A673 (cell line): Measurements from ENCODE around the gene RNU6-8. TPM values are rescaled to one million over a fixed set of nuclear protein-coding genes. Genes with fewer than 3 reads are reported as not detected.

Source experiments
- BruUV-seq: library from RNA; stranded (reverse); fragments of 400-500 nt; replicated peaks from 2 replicates; lab custom pipeline; 2021; lab: Mats Ljungman, UMichigan
- CTCF ChIA-PET: fragments of 300-600 bp; sonication (Branson Sonifier 250); formaldehyde crosslinking; loops from one replicate; lab custom pipeline; 2022; ENCODE audit warnings: antibody characterized with exemption; lab: Charles Lee
- POLR2A ChIA-PET: fragments of 300-600 bp; sonication (Branson Sonifier 250); formaldehyde crosslinking; loops from one replicate; lab custom pipeline; 2022; ENCODE audit warnings: antibody characterized with exemption; ENCODE audit not compliant: low non-redundant PET; lab: Charles Lee
- DNase-seq: peaks from one replicate; pipeline ENCODE4 v3.0.0-alpha.2; 2015; ENCODE audit warnings: low spot score
- H3K27ac ChIP-seq: fragments of 200-600 bp; sonication (generic); 2 replicates; pipeline ENCODE4 v1.5.1; 2016; ENCODE audit warnings: mixed run types, low read depth, mild to moderate bottlenecking, mixed read lengths, antibody characterized with exemption, low read length; ENCODE audit not compliant: poor library complexity, severe bottlenecking
- H3K27me3 ChIP-seq: fragments of 200-600 bp; sonication (generic); replicated peaks from 2 replicates; pipeline ENCODE4 v1.6.1; 2017; ENCODE audit warnings: mixed run types, low read depth, mild to moderate bottlenecking, mixed read lengths, antibody characterized with exemption, low read length; ENCODE audit not compliant: insufficient read depth, poor library complexity
- H3K36me3 ChIP-seq: fragments of 200-600 bp; sonication (generic); 2 replicates; pipeline ENCODE4 v1.6.1; 2016; ENCODE audit warnings: mixed run types, mild to moderate bottlenecking, mixed read lengths, antibody characterized with exemption, low read length; ENCODE audit not compliant: insufficient read depth, poor library complexity, severe bottlenecking
- H3K4me1 ChIP-seq: fragments of 200-600 bp; sonication (generic); 2 replicates; pipeline ENCODE4 v1.6.1; 2017; ENCODE audit warnings: mixed run types, mild to moderate bottlenecking, mixed read lengths, antibody characterized with exemption, low read length; ENCODE audit not compliant: insufficient read depth, poor library complexity, severe bottlenecking
- H3K4me3 ChIP-seq: fragments of 200-600 bp; sonication (generic); 2 replicates; pipeline ENCODE4 v1.5.1; 2016; ENCODE audit warnings: low read depth, mixed run types, mild to moderate bottlenecking, mixed read lengths, low read length; ENCODE audit not compliant: poor library complexity, severe bottlenecking
- H3K9me3 ChIP-seq: fragments of 200-600 bp; sonication (generic); 2 replicates; pipeline ENCODE4 v1.6.1; 2016; ENCODE audit warnings: mixed run types, low read depth, mild to moderate bottlenecking, mixed read lengths, antibody characterized with exemption, low read length; ENCODE audit not compliant: poor library complexity, severe bottlenecking
- EZH2 ChIP-seq: fragments of 200-600 bp; sonication (generic); IDR thresholded peaks from 2 replicates; pipeline ENCODE4 v1.6.1; 2017; ENCODE audit warnings: borderline replicate concordance, low read depth, mild to moderate bottlenecking, mixed read lengths, antibody characterized with exemption, low read length; ENCODE audit not compliant: poor library complexity, severe bottlenecking
- intact Hi-C: fragments of 100-400 bp; cut with micrococcal nuclease; formaldehyde crosslinking; loops from one replicate; pipeline ENCODE4 v1.10.0; 2022; ENCODE audit not compliant: unreplicated experiment
- total RNA-seq: library from RNA; stranded (reverse); gene quantifications from 2 replicates; pipeline ENCODE4 v1.2.3, GENCODE V29; 2021
- TF ChIP-seq, protein P1 (sequence below): fragments of 300-800, 200-600 bp; sonication (generic); conservative IDR thresholded peaks from 2 replicates; pipeline ENCODE4 v1.5.1; 2017; ENCODE audit warnings: low read depth, mild to moderate bottlenecking, antibody characterized with exemption, low read length, moderate library complexity, mixed read lengths

Gene RNU6-8
- total RNA-seq, 1 experiment from 2014 or later = not detected

DNA sequence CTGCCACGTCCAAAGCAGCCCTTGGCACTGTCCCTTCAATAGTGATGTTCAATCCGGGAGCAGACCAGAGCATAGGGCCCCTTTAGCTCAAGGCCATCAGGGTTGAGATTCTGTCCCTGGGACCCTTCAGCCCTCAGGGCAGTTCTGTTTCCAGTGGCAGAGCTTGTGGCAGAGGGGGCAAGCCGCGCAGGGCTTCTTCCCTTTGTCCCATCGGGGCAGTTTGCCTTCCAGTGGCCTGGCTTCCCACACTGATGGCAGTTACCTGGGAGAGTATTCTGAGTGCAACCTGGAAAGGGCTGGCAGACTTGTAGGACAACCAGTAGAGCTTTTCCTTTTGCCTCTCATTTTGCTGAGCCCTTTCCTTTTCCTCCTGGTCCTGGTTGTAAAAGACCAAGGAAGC, 43.7 kb upstream of the RNU6-8 start:
- intact Hi-C loops = no loop called here
- Histone ChIP-seq H3K27me3 (no peaks in the 10 kb centered on the region), H3K4me3 (no peak overlapping the region), H3K4me1 (no peaks in the 10 kb centered on the region), H3K36me3 (no peaks in the 10 kb centered on the region), H3K9me3 (no peaks in the 10 kb centered on the region), H3K27ac (no peak overlapping the region)
- TF ChIP-seq EZH2 = no peak
- TF ChIP-seq, protein P1, sequence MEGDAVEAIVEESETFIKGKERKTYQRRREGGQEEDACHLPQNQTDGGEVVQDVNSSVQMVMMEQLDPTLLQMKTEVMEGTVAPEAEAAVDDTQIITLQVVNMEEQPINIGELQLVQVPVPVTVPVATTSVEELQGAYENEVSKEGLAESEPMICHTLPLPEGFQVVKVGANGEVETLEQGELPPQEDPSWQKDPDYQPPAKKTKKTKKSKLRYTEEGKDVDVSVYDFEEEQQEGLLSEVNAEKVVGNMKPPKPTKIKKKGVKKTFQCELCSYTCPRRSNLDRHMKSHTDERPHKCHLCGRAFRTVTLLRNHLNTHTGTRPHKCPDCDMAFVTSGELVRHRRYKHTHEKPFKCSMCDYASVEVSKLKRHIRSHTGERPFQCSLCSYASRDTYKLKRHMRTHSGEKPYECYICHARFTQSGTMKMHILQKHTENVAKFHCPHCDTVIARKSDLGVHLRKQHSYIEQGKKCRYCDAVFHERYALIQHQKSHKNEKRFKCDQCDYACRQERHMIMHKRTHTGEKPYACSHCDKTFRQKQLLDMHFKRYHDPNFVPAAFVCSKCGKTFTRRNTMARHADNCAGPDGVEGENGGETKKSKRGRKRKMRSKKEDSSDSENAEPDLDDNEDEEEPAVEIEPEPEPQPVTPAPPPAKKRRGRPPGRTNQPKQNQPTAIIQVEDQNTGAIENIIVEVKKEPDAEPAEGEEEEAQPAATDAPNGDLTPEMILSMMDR = no peak
- ChIA-PET POLR2A (no interaction called here), CTCF (no interaction called here)
- DNase-seq = no peak
- BruUV-seq = no TSS peak

DNA sequence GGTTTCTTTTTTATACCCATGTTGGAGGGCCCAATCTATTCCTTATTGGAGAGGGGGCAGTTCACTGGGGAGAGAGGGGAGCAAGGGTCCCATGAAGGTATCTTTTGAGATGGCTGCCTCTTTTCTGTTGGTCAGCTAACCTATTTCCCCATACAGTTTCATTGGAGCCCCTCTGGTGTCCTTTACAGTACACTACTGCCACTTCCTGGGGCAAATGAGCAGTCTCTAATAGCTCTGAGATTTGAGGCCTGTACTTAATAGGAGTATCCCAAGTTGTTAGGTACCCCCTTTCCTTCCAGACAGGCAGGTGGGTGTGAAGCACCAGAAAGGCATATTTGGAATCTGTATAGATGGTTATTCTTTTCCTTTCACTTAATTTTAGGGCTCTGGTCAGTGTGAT, 41.3 kb upstream of the RNU6-8 start:
- intact Hi-C loops = no loop called here
- Histone ChIP-seq H3K36me3 (no peaks in the 10 kb centered on the region), H3K9me3 (no peaks in the 10 kb centered on the region), H3K4me1 (no peaks in the 10 kb centered on the region), H3K27me3 (no peaks in the 10 kb centered on the region), H3K4me3 (no peak overlapping the region), H3K27ac (no peak overlapping the region)
- DNase-seq = no peak
- TF ChIP-seq, protein P1 = 0 out of 2 replicates have a peak, but pooled peaks have one; percentile 9
- TF ChIP-seq EZH2 = no peak
- no TSS peak for BruUV-seq
- ChIA-PET CTCF (interaction anchor here (0.5 kb wide), 1 partner anchor 171 kb away, joined by 3 read pairs; no protein-coding TSS in a partner anchor), POLR2A (no interaction called here)

DNA sequence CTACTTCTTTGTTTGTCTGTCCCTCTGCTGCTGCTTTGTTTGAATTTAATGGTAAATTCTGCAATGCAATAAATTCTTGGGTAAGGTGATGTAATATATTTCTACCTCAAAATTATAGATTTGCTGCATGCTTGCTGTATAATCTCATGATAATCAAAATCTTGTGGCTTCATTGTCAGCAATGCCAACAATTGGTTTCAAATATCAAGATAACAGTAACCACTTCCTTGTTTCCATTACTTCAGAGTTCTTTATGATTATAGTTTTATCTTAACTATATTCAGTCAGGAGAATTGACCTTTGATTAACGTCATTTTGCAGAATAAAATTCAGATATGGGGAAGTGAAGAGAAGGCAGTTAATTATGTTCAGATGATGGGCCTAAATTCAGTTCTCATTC, 30.2 kb upstream of the RNU6-8 start:
- H3K4me3 ChIP-seq = no peak overlapping the region
- ChIA-PET CTCF (no interaction called here), POLR2A (no interaction called here)
- no peak for TF ChIP-seq EZH2
- TF ChIP-seq, protein P1 = no peak
- H3K27me3 ChIP-seq = no peaks in the 10 kb centered on the region
- no TSS peak for BruUV-seq
- intact Hi-C loops = no loop called here
- H3K9me3 ChIP-seq = no peaks in the 10 kb centered on the region
- H3K4me1 ChIP-seq = no peaks in the 10 kb centered on the region
- no peak overlapping the region for H3K27ac ChIP-seq
- DNase-seq = no peak
- H3K36me3 ChIP-seq = no peaks in the 10 kb centered on the region
